Gastroesophageal sphincter (tissue), 4 donors: ENCODE data around the gene QRSL1. TPM values are rescaled to one million over a fixed set of nuclear protein-coding genes. Genes with fewer than 3 reads are reported as not detected.

ENCODE experiments used
- ATAC-seq: fragments of 150-250 bp; one replicate; pipeline ENCODE4 v1.9.1; 2016; ENCODE audit warnings: mild to moderate bottlenecking, moderate library complexity
- H3K27ac ChIP-seq, 4 donors: fragments of 200-600 bp; sonication (generic) in 3 of 4; 1 replicate in 3 of 4; 2 replicates in 1 of 4; pipeline ENCODE4 v1.5.1; 2016 to 2019
- H3K27me3 ChIP-seq: fragments of 200-600 bp; sonication (generic); one replicate; pipeline ENCODE4 v1.5.1; 2019
- H3K36me3 ChIP-seq, 2 donors: fragments of 200-600 bp; sonication (generic); one replicate each; pipeline ENCODE4 v1.5.1; 2019; ENCODE audit warnings: control low read depth in 1 of 2
- H3K4me1 ChIP-seq, 3 donors: fragments of 200-600 bp; sonication (generic); 1 replicate in 2 of 3; 2 replicates in 1 of 3; pipeline ENCODE4 v1.5.1; 2016 to 2019; ENCODE audit warnings: control low read depth in 2 of 3
- H3K4me3 ChIP-seq, 2 donors: fragments of 200-600 bp; sonication (generic); one replicate each; pipeline ENCODE4 v1.5.1; 2019; ENCODE audit warnings: mild to moderate bottlenecking in 1 of 2, moderate library complexity in 1 of 2
- H3K9me3 ChIP-seq, 3 donors: fragments of 200-600 bp; sonication (generic); one replicate each; pipeline ENCODE4 v1.5.1; 2017 to 2019; ENCODE audit warnings: control low read depth in 2 of 3
- CTCF ChIP-seq, 4 experiments: fragments of 200-600 bp in 2 of 4; fragments of 450-650 bp in 2 of 4; sonication (generic) in 1 of 4; IDR thresholded peaks; one replicate each; pipeline ENCODE4 v1.5.1; 2017 to 2019; ENCODE audit warnings: antibody characterized with exemption in 4 of 4, mild to moderate bottlenecking in 2 of 4, moderate library complexity in 2 of 4
- EP300 ChIP-seq: sonication (generic); formaldehyde crosslinking; IDR thresholded peaks from one replicate; pipeline ENCODE4 v1.6.1; 2017; ENCODE audit warnings: antibody characterized with exemption, mild to moderate bottlenecking
- POLR2A ChIP-seq, 2 donors: fragments of 450-650 bp; IDR thresholded peaks; one replicate each; pipeline ENCODE4 v1.6.1; 2017; ENCODE audit warnings: antibody characterized with exemption in 2 of 2, mild to moderate bottlenecking in 2 of 2, moderate library complexity in 1 of 2
- POLR2AphosphoS5 ChIP-seq: sonication (generic); formaldehyde crosslinking; IDR thresholded peaks from one replicate; pipeline ENCODE4 v1.6.1; 2017; ENCODE audit warnings: antibody characterized with exemption
- WGBS, 2 donors: methylation state at CpG; one replicate each; pipeline ENCODE4 v1.1.5; 2018; ENCODE audit warnings: low coverage in 1 of 2; 5-methylcytosine and 5-hydroxymethylcytosine counted together
- total RNA-seq, 4 donors: library from RNA; depleted of rRNA; stranded (reverse); fragments of >200 nt; gene quantifications; one replicate each; pipeline ENCODE4 v1.1.0, GENCODE V29; 2016

QRSL1 gene
- total RNA-seq, 4 donors from 2014 or later = 7.5 to 10.3 (median 9.5) TPM

GRCh38 chr6:106639812-106640211, 10.4 kb downstream of the QRSL1 start:
- Histone ChIP-seq H3K27ac (no peak overlapping the region), H3K9me3 (no peaks in the 10 kb centered on the region), H3K27me3 (no peaks in the 10 kb centered on the region), H3K36me3 (peaks cover 0 to 43% of the 10 kb centered on the region in 2 donors), H3K4me3 (no peak overlapping the region), H3K4me1 (no peaks in the 10 kb centered on the region)
- TF ChIP-seq POLR2A (IDR thresholded peaks at IDR 0.05) (no peak), POLR2AphosphoS5 (no peak), CTCF (IDR thresholded peaks at IDR 0.05) (no peak), EP300 (no peak)
- ATAC-seq = no peak
- WGBS, 2 donors = 75 to 85% methylated on average over 3 to 4 of the region's 4 CpGs

GRCh38 chr6:106642476-106642875, 13.1 kb downstream of the QRSL1 start:
- no peaks in the 10 kb centered on the region for H3K9me3 ChIP-seq
- WGBS, 2 donors = 94 to 95% methylated on average over 4 of the region's 4 CpGs
- TF ChIP-seq CTCF (IDR thresholded peaks at IDR 0.05) = no peak
- no peaks in the 10 kb centered on the region for H3K4me1 ChIP-seq
- no peak overlapping the region for H3K4me3 ChIP-seq
- ATAC-seq = no peak
- H3K36me3 ChIP-seq = peaks cover 0 to 60% of the 10 kb centered on the region in 2 donors
- H3K27me3 ChIP-seq = no peaks in the 10 kb centered on the region
- no peak overlapping the region for H3K27ac ChIP-seq

GRCh38 chr6:106643061-106643460, 13.7 kb downstream of the QRSL1 start:
- Histone ChIP-seq H3K27ac (no peak overlapping the region), H3K27me3 (no peaks in the 10 kb centered on the region), H3K36me3 (peaks cover 0 to 64% of the 10 kb centered on the region in 2 donors), H3K4me3 (no peak overlapping the region), H3K9me3 (no peaks in the 10 kb centered on the region), H3K4me1 (no peaks in the 10 kb centered on the region)
- 100% methylated on average over 1 of the region's 2 CpGs; no CpG with 5 or more reads in 1 of the 2 donors for WGBS, 2 donors
- ATAC-seq = no peak
- no peak for TF ChIP-seq POLR2A (IDR thresholded peaks at IDR 0.05)
- no peak for TF ChIP-seq CTCF (IDR thresholded peaks at IDR 0.05)
- TF ChIP-seq EP300 = no peak
- TF ChIP-seq POLR2AphosphoS5 = no peak

- Histone ChIP-seq H3K9me3 (no peaks in the 10 kb centered on the region), H3K4me1 (no peaks in the 10 kb centered on the region), H3K27ac (no peak overlapping the region), H3K36me3 (peaks cover 7 to 81% of the 10 kb centered on the region in 2 donors), H3K4me3 (no peak overlapping the region), H3K27me3 (no peaks in the 10 kb centered on the region)
- no peak for ATAC-seq
- WGBS, 2 donors = 91% methylated on average over 4 to 7 of the region's 7 CpGs
- TF ChIP-seq EP300 (no peak), POLR2AphosphoS5 (no peak), POLR2A (IDR thresholded peaks at IDR 0.05) (no peak), CTCF (IDR thresholded peaks at IDR 0.05) (no peak)
These were observed 19.4 kb downstream of the QRSL1 start for GRCh38 chr6:106648651-106649308.

- no peak for ATAC-seq
- Histone ChIP-seq H3K27me3 (no peaks in the 10 kb centered on the region), H3K4me1 (no peaks in the 10 kb centered on the region), H3K27ac (no peak overlapping the region), H3K4me3 (no peak overlapping the region), H3K9me3 (peaks cover 0 to 18% (median 0%) of the 10 kb centered on the region in 3 donors), H3K36me3 (peaks cover 5 to 91% of the 10 kb centered on the region in 2 donors)
- 97 to 100% methylated on average over 2 to 4 of the region's 4 CpGs for WGBS, 2 donors
- no peak for TF ChIP-seq POLR2AphosphoS5
- no peak for TF ChIP-seq EP300
- no peak for TF ChIP-seq POLR2A (IDR thresholded peaks at IDR 0.05)
- no peak for TF ChIP-seq CTCF (IDR thresholded peaks at IDR 0.05)
These were observed 29.1 kb downstream of the QRSL1 start for GRCh38 chr6:106658469-106658868.
